Kidney epithelial cell (primary cell): ENCODE measurements around the gene AKNA. TPM values are rescaled to one million over a fixed set of nuclear protein-coding genes. Genes with fewer than 3 reads are reported as not detected.
A peak's percentile ranks its signal among the peaks of the same experiment; 100 is the strongest.

Experiments
- DNase-seq: peaks from one replicate; pipeline ENCODE4 v3.0.0-alpha.2; 2010; ENCODE audit warnings: low read depth
- H3K27me3 ChIP-seq: 2 replicates; pipeline ENCODE4 v1.6.0; 2011; ENCODE audit warnings: low read length; ENCODE audit not compliant: control insufficient read depth, insufficient read depth
- H3K36me3 ChIP-seq: 2 replicates; pipeline ENCODE4 v1.5.1; 2011; ENCODE audit warnings: low read length; ENCODE audit not compliant: control insufficient read depth, insufficient read depth
- H3K4me3 ChIP-seq: 2 replicates; pipeline ENCODE4 v1.5.1; 2011; ENCODE audit warnings: low read depth, mild to moderate bottlenecking, control low read depth, low read length
- total RNA-seq: library from RNA; depleted of rRNA; stranded (reverse); fragments of >200 nt; gene quantifications from 2 replicates; pipeline ENCODE4 v1.2.3, GENCODE V29; 2015
- TF ChIP-seq, protein P1 (sequence below): IDR thresholded peaks from 2 replicates; pipeline ENCODE4 v1.5.1; 2011; ENCODE audit warnings: mild to moderate bottlenecking, moderate library complexity, low read length, control low read depth, inconsistent platforms; ENCODE audit not compliant: insufficient read depth, poor library complexity, severe bottlenecking

Gene AKNA
- total RNA-seq, 1 donor from 2014 or later, result 34.6 TPM

DNA sequence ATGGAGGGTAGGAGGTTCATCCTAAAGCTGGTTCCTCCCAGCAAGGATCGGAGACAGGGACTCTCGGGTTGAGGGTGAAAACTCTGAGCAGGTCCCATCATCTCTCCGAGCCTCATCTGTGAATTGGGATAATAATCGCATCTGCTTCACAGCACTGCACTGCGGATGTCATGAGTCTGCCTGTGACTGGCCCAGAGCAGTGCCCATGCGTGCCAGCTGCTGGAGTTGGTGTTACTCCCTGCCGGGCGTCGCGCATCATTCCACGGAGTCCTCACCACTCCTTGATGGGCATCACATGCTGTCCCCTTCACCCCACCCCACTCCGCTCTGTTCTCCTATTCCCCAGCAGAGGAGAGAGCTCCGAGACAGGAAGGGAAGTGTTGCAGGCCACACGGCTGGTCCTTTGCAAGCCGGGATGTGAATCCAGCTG is 100.0 kb downstream of the AKNA start:
- peaks cover 3% of the 10 kb centered on the region for H3K36me3 ChIP-seq
- no peak overlapping the region for H3K4me3 ChIP-seq
- DNase-seq, result no peak
- TF ChIP-seq, protein P1, sequence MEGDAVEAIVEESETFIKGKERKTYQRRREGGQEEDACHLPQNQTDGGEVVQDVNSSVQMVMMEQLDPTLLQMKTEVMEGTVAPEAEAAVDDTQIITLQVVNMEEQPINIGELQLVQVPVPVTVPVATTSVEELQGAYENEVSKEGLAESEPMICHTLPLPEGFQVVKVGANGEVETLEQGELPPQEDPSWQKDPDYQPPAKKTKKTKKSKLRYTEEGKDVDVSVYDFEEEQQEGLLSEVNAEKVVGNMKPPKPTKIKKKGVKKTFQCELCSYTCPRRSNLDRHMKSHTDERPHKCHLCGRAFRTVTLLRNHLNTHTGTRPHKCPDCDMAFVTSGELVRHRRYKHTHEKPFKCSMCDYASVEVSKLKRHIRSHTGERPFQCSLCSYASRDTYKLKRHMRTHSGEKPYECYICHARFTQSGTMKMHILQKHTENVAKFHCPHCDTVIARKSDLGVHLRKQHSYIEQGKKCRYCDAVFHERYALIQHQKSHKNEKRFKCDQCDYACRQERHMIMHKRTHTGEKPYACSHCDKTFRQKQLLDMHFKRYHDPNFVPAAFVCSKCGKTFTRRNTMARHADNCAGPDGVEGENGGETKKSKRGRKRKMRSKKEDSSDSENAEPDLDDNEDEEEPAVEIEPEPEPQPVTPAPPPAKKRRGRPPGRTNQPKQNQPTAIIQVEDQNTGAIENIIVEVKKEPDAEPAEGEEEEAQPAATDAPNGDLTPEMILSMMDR, result no peak
- H3K27me3 ChIP-seq, result no peaks in the 10 kb centered on the region

DNA sequence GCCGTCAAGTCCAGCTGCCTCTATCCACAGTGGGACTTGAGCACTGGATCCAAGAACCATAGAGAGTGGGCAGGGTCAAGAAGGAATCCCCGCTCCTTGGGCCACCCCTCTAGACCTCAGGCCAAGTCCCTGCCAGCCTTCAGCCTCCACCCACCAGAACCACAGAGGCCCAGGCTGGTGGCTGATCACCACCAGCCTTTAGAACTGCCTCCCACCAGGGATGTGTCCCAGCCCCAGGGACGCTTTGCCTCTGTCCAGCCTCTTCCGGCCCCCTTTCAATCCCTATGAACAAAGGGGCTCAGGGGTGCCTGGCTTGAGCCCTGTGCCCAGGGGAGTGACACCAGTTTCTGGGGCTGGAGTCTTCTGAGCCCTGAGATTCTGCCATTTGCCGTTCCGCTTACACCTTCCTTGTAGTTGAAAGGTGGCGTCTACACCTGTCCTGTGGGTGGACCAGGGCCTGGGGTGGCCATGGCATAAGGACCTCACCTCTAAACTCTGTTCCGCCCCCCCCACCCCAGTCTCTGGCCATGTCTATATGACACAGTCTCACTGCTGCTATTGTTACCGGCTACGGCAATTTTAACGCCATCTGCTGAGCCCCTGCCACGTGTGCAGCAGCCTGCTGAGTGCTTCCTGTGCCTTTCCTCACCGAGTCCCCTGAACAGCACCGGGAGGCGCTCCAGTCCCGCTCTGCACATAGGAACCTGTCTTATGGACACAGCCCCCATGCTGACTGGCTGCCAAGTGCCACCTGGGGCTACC is 100.6 kb downstream of the AKNA start:
- DNase-seq, result no peak
- Histone ChIP-seq H3K4me3 (no peak overlapping the region), H3K27me3 (no peaks in the 10 kb centered on the region), H3K36me3 (peaks cover 3% of the 10 kb centered on the region)
- TF ChIP-seq, protein P1, result no peak

DNA sequence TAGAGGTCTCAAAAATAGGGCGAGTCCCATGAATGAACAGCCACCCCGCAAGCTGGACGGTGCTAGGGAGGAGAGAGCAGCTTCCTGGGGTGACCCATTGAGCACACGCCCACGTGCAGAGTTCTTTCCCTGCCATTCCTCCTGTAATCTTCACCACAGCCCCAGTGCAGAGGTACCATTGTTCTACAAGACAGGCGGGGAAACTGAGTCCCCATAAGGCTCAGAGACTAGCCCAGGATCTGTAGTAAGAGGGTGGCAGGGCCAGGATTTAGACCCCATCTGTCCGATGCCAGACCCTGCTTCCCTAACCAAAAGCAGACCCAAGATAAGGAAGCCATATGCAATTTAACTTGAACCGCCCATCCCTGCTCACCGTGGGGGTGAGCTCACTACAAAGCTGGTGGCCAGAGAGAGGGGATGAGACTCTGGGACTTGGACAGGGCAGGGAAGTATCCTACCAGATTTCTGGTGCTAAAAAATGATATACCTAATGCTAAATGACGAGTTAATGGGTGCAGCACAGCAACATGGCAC is 101.6 kb downstream of the AKNA start:
- no peak for DNase-seq
- Histone ChIP-seq H3K4me3 (no peak overlapping the region), H3K27me3 (no peaks in the 10 kb centered on the region), H3K36me3 (peaks cover 3% of the 10 kb centered on the region)
- TF ChIP-seq, protein P1, result no peak

DNA sequence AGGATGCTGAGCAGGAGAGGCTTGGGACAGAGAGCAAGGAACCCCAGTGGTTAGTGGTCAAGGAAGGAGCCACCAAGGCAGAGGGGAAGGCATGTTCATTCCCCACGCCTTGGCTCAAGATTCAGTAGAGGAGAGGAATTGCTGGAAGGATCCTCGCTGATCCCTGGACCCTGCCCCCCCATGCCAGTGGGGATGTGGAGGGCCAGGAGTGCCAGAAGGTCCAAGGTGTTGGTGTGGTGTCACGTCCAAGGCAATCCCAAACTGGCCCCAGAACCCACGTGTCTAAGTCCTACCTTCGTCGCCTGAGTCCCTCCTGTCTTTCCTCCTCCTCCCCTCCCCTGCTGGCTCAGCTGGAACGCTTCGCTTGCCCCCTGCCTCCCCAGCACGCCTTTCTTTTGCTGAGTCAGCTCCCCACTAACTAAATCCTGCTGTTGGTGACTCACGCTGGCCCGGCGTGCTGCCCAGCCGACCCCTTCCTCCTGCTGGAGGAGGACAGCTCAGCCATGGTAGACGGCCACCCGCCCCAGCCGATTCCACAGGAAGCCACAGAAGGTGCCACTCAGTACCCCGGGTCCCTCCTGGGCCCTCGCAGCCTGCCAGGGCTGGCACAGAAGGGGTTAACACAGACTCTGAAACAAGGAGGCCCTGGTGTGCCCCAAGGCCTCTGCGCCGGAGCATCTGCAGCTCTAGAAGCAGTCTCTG is 102.5 kb downstream of the AKNA start:
- H3K36me3 ChIP-seq, result peaks cover 1% of the 10 kb centered on the region
- TF ChIP-seq, protein P1, result peak; percentile 23
- no peaks in the 10 kb centered on the region for H3K27me3 ChIP-seq
- no peak overlapping the region for H3K4me3 ChIP-seq
- DNase-seq, result peak; percentile 85

DNA sequence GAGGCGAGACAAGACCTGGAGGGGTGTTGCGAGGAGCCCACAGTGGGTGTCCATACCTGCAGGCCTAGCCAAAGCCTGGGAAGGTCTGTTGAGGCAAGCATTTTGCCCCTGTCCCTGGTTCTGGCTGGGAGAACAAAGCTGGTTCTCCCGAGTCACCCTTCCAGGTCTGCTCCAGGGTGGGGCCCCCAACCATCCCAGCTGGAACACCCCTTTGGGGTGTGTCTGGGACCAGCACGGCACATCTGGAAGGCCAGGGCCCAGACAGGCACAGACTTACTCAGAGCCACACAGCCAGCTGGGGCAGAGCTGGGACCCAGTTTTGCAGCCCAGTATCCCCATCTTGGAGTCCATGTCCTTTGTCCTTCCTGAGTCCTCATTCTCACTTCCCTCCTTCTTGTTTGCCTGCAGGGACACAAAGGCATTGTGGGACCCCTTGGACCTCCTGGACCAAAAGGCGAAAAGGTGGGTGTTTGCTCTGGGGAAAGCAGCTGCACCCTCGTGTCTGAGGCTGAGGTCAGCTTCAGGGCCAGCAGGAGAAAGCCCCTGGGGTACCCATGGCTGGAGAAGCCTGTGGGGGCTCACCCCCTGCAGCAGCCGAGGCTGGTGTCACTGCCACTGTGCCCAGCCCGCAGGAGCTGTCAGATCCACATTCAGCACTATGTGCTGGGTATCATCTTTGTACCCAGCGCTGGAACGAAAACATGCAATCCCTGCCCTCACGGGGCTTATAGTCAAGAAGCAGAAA is 103.3 kb downstream of the AKNA start:
- H3K27me3 ChIP-seq, result no peaks in the 10 kb centered on the region
- H3K4me3 ChIP-seq, result no peak overlapping the region
- H3K36me3 ChIP-seq, result peaks cover 1% of the 10 kb centered on the region
- no peak for DNase-seq
- TF ChIP-seq, protein P1, result no peak

Other genes with a start within 250 kb of the AKNA start
- gene COL27A1, start 232.4 kb downstream of the AKNA start, total RNA-seq, result 8.2 and 8.4 TPM in 2 replicates
- gene ORM1, start 64.9 kb downstream of the AKNA start, total RNA-seq, result not detected in 2 replicates
- not detected in 2 replicates for gene ORM2, start 58.1 kb downstream of the AKNA start, total RNA-seq
- gene WHRN, start 117.5 kb upstream of the AKNA start, total RNA-seq, result 8.1 and 9.2 TPM in 2 replicates
- gene ATP6V1G1, start 199.8 kb upstream of the AKNA start, total RNA-seq, result 338 and 392 TPM in 2 replicates
- 17.9 and 19.4 TPM in 2 replicates for gene TMEM268, start 223.3 kb upstream of the AKNA start, total RNA-seq